Stimulated activated CD4-positive, alpha-beta T cell treated with anti-CD3 and anti-CD28 coated beads, TNF-alpha, amount 100 ng/mL, for 48 hours (primary cell): ENCODE results near the gene KCTD11.

ENCODE experiments used
- DNase-seq, 3 donors: peaks; one replicate each; pipeline ENCODE4 v3.0.0-alpha.2; 2020; ENCODE audit warnings: low read depth in 3 of 3

KCTD11 gene

DNA sequence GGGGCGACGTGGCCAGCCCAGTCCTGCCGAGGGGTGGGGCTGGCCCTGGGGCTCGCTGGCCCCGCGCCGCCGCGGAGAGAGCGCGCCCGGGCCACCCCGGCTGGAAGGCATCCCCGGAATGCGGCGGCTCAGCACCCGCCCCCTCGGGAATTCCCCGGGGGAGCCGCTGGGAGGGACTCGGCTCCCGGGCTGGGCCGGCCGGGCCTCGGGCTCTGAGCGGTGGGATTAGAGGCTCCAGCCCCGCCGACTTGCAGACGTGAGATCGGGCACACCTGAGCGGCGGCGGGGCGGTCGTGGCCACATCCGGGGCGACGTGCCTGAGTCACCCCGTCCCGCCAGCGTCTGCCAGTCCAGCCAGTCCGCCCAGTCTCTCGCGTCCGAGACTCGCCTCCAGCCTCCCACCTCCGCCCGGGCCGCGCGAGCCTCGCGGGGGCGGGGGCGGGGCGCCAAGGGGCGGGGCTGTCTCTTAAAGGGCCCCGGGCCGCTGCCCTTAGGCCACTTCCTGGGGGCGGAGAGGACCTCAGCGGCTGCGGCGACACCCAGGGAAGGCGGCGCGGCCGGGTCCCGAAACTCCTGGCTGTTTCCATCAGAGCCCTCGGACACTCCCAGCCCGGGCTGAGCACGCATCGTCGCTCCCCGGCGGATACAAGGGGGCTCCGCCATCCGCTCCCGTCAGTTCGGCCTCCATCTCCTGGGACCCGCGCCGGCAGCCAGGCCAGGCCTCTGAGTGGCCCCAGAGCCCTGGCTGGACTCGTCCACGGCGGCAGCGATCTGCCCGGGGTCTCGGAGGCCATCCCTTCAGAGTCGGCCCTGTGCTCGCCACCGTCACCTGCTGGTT is at the start of gene KCTD11:
KCTD11 (plus strand) TSS at position 498 of the 838 bp plus-strand sequence.
- DNase-seq: peak; percentile 59 to 72 (median 59)

DNA sequence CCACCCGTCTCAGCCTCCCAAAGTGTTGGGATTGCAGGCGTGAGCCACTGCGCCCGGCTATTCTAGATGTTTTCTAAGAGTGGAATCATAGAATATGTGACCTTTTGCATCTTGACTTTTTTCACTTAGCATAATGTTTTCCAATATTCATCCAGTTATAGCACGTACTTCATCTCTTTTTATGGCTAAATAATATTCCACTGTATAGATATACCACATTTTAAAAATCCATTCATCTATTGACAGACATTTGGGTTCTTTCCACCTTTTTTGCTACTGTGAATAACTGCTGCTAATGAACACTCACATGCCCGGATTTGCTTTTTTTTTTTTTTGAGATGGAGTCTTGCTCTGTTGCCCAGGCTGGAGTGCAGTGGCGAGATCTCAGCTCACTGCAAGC is 47.8 kb upstream of the KCTD11 start:
- no peak for DNase-seq

DNA sequence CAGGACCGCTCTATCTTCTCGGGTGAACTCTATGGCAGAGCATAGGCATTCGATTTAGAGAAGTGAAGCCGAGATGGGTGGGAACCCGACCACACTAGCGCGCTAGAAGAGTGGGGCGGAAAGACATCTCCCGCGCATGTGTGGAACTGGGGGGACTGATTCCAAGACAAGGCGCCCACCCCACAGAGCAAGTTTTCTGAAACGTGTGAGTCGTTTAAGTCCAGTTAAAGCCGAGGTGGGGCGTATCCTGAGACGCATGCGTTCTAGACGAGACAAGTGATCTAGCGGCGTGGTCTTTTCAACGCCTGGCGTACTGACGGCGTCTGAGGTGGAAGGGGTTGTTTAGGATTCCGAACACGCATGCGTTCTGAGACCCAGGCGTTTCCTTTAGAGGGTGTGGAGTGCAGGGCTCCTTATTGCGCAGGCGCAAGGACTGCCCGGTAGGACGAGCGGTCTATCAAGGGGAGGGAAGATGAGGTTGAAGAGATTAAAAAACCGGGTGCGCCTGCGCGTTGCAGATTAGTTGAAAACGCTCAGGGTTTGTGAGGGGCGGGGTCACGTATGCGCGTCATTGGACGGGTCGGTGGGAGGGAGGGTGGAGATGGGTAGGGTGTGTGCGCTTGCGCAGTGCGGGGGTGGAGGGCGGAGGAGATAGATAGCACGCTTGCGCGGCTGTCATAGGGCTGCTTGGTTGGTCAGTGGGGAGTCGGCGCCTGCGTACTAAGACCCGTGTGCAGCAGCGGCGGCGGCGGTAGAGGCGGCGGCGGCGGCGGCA is 44.9 kb upstream of the KCTD11 start, which contains the start of gene EIF5A:
EIF5A (plus strand) TSS at position 718 of the 775 bp plus-strand sequence. CDS start 2,008 bp downstream, outside the sequence.
- peak; percentile 100 for DNase-seq

DNA sequence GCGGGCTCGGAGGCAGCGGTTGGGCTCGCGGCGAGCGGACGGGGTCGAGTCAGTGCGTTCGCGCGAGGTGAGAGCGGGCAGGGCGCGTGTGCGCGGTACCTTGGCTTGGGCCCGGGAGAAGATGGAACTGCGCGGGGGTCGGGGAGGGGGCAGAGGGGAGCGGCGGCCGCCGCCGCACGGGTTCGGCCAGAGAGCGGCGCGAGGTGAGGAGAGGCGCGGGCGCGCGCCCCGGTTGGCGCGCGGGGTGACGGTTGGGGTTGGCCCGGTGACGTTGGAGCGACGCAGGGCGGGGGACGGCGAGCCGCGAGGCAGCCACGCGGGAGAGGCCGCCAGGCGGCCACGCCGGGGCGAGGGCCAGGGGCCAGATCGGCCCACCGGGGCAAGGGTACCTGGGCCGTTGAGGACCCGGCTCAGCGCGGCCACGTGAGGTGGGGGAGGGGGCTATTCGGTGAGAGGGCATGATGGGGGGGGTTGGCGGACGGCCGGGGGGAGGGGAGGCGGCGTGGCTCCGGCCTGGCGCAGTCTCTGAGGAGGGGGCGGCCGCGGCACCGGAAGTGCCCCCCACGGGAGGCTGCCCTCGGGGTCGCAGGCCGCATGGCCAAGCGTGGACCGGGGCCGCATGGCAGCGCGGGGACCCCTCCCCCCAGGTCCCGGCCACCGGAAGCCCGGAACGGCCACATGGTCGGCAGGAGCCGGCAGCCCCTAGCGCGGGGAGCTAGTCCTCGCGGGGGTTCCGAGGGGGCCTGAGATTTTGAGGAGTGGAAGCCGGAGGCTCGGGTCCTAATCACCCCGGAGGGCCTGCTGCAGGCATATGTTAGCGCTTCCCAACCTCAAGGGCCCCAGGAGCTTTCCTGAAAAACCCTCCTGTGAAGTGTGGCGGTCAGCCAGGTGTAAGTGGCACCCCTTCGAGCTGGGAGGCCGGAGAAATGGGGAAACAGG is 44.0 kb upstream of the KCTD11 start:
- DNase-seq: no peak

DNA sequence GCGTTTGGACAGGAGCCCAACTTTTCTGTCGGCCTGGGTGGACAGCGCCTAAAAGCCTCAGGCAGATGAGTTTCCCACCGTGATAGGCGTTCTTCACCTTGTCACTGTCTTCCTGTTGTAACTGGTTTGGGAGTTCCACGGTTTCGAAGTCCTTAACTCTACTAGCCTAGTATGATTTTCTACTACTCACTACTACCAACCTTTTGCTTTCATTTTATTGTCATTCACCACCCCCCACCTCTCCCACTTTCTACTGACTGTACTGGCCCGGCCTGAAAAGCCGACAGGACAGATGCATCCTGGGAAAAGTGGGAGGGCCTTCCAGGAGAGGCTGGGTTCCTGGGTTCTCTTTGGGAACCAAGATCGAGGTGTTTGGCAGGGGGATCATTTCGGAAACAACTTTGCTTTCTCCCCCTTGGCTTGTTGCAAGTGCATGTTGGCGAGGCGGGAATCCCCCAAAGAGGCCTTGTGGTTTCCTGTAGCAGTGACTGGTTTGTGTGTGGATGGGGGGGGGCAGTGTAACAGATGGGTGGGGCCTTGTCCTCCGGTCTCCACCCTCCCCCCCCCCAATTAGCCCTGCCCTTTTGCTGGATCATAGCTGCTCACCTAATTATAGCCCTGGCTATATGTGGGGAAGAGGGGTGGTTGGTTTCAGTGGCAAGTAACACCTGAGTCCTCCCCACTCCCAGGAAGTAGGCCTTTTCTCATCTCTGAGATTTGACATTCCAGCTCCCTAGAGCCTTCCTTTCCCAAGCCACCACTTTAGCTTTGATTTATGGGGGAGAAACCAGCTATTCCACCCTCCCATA is 43.1 kb upstream of the KCTD11 start:
- DNase-seq: peak; percentile 60 to 80 (median 75)

DNA sequence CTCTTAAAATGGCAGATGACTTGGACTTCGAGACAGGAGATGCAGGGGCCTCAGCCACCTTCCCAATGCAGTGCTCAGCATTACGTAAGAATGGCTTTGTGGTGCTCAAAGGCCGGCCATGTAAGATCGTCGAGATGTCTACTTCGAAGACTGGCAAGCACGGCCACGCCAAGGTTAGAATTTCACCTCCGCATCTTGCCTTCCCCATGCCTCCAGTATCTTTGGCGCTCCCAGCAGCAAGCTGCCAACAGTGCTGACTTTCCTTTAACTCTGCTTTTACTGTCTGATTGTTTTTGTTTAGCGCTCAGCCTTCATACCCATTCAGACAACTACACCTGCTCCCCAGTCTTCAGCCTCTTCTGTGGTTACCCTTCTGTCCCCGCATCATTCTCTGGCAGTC is 42.3 kb upstream of the KCTD11 start:
- no peak for DNase-seq

DNA sequence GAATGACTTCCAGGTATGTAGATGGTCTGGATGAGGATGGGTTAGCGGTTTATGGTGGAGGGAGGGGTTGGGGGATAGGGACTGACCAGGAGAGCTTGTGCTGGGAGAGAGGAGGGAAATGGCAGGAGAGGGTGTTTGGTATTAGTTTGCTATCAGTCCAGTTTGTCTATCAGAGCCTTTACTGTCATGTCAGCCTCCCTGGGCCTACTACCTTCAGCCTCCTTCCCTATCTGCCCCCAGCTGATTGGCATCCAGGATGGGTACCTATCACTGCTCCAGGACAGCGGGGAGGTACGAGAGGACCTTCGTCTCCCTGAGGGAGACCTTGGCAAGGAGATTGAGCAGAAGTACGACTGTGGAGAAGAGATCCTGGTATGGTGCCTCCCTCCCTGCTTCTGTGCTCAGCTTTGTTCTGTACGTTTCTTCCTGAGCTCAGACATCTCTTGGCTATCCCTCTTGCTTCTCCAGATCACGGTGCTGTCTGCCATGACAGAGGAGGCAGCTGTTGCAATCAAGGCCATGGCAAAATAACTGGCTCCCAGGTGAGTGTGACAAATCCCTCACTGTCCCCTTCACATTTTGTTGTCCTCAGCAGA is 40.8 kb upstream of the KCTD11 start:
- DNase-seq: no peak

DNA sequence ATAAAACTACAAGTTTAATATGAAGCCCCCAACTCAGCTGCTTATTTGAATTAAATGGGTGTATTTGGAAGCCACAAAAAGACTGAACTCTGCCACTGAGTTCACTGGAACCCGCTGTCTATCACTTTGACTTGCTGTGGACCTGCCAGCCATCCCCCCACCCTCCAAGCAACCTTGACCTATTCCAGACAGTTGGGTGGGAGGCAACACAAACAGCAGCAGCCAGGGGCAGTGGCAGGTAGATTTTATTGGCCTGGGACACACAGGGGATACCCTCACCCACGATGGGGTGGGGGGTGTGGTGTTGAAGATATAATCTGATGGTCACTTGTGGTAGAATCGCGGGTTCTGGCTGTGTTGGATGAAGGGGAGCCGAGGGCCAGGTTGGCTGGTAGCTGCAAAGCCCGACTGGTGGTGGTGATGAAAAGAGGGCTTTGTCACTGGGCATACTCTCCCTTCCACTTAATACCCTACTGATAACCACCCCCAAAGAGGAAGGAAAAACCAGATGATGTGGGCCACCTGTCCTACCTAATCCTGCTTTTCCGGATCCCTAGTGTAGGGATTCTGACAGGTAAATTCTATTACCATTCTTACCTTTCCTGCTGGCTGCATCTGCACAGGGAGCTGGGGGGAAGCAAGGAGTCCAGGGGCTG is 39.4 kb upstream of the KCTD11 start:
- no peak for DNase-seq

DNA sequence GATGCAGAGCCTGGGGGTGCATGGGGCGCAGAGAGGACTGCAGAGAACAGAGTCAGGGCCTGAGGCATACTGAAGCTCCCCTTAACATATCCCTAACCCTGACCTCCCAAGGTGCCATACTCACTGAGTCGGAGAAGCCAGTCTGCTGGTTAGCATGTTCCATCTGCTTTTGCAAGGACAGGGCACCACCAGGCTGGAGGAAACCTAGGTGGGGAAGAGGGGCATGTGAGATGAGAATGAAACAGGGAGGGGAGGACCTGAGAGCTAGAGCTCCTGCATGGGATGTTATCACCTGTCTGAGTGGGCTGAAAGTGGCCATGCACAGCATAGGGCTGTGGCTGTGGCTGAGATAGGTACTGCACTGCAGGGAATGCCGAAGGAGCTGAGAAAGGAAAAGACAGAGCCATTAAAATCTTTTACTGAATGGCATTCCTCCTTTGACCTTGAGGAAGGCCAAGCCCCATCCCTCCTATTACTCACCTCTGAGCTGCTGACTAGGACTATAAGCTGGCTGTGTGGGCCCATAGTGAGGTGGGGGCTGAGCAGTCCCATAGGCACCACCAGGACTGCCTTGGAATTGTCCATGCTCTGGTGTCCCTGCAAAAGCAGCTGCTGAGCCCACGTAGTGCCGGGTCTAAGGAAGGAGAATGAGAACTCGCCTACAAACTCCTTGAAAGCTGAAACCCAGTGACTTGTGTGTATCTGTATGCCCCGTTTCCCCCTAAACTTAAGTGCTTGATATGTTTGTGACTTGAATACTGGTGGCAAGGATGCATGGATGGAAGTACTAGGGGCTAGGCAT is 38.7 kb upstream of the KCTD11 start:
- no peak for DNase-seq

DNA sequence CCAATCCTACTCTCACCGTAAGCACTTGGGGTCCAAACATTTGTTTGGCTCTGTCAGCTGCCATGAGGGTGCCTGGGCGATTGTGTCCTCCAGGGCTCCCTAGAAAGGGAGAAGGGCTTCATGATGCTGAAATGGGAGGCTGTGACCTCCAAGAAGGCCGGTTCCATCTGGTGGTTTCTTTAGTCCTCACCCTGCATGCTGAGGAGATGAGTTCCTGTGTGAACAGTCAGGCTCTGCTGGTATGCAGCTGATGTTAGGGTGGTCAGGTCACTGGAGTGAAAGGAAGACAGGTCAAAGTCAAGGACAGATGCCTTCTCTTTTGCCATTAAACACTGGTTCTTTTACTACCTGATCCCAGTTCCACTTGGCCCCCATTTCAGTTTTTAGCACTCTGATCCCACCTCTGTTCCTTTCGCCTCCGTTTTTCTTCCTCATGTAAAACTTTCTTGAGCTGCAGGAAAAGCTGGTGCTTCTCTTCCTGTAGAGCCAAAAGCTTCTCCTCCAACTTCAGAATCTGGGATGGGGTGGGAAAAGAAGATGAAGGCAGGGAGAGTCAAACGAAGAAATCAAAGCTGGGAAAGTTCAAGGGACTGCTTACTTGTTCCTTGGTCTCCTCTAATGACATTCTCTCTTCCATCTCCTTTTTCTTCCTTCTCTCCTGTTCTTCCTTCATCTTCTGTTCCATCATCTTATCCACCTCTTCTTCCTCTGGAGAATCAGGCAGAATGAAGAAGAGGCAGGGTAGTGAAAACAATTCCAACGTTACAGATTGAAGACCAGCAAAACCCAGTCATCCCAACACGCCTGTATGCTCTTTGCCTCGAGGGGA is 37.9 kb upstream of the KCTD11 start:
- no peak for DNase-seq

DNA sequence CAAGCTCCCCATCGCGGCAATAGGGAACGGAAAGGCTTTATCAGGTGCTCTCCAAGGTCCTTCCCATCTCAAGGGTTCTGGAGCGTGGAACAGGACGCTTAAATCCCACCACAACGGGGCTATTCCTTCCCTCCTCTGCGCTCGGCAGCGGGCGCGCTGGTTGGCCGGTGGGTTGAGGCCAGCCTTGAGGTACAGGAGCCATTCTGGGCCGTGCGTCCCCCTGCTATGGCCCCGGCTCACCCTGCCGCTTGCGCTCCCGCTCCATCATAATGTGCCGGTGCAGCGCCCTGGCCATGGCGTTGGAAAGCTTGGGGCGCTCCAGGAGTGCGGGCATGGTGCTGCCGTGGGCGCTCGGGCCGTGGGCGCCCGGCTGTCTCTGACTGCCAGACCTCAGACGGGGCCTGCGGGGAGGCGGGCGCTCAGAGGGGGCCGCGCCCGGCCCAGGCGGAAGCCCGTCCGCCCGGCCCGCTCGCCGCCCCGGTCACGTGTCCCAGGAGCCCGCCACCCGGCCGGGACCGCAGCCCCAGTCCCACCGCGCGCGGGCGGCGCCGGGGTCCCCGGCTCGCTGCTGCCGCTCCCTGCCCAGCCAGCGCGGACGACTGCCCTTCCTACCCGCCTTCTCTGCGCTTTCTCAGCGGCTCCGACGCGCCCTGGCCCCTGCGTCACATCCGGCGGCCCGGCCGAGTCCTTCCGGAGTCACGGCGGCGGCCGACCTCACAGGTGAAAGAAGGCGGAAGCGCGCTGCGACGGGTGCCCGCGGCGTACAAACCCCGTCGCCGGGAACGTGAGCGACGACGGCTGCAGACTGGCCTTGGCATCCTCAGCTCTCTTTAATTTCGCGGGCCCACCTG is 37.0 kb upstream of the KCTD11 start, which contains the start of gene GPS2:
GPS2 (minus strand) TSS at position 642 of the 851 bp plus-strand sequence; CDS start at position 334, 308 bp downstream.
- DNase-seq: peak; percentile 79 to 92 (median 87)

DNA sequence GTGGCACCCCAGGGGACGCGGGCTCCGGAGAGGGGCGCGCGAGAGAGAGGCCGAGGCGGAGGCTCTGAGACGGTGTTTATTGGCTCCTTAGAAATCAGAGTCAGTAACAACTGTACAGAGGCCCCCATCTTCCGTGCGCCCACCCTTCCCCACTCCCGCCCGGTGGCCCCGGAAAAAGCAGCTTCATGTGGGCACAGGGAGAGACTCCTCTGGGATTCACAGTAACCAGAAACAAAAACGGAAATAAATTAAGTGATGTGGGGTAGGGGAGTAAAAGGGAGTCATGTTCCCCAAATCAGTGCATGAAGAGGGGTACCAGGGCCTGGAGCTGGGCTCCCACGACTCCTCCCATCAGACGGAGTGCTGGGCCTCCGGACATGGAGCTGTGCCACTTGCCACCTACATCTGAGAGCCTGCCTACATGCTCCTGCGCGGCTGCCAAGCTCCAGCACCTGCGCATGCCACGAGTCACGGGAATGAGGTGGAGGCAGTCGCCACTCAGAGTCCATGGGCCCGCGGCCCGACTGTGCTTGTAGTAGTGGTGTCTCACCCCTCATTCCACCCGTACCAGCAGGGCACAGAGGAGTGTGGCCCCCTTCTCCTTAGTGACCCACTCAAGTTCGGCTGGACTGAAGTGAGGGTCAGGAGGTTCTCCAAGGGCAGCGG is 36.3 kb upstream of the KCTD11 start:
- no peak for DNase-seq

DNA sequence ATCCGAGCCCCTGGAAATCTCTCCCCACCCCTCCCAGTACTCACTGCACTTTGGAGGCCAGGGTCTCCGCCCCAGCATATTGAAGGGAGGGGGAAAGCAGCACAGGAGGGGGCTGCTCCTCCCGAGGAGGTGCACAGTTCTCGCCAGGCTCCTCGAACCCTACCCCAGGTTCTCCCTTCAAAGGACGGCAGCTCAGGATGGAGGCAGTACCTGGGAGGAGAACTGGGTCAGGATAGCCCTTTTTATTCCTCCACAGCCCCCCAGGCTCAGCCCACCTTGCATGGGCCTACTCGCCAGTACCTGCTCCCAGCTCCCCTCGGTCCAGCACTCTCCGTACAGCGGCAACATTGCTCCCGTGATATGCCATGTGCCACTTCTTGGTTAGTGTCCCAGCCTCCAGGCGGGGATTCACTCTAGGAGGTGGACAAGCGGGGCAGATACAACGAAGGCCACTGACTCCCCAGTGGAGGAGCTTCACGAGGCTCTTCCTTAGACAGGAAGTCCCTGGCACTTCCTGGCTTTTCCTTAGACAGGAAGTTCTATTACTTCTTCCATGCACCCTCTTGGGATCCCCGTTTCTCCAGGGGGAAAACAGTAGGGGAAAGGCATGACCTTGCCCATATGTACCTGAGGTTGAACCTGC is 34.7 kb upstream of the KCTD11 start:
- DNase-seq: no peak

DNA sequence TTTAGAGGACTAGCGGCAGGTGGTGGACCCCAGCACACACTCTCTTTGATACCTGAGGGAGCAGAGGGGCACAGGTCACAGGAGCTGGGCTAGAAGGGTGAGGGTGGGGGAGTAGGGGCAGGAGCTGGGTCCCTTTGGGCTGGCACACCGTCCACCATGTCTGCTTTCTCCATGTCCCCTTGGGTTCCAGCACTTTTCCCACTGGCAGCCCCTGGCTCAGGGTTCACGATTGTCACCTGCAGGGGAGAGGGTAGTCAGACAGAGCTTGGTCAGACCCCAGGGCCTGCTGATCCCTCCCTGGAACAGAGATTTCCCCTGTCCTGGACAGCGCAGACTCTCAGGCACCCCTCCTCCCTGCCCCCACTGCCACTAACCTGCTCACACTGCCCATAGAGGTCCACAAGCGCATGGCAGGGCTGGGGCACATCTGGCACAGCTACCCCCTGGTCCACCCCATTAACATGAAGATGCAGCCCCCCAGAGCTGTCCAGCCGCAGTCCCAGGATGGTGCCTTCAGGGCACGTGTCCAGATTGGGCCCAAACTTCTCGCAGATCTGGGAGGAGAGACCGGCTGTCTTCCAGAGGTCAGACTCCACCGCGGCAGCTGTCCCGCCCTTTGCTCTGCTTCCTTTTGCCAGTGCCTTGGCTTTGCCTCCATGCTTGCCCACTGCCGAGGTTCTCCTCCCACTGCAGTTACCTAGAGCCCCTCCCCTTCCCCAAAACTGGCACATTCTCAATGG is 33.7 kb upstream of the KCTD11 start:
- no peak for DNase-seq

DNA sequence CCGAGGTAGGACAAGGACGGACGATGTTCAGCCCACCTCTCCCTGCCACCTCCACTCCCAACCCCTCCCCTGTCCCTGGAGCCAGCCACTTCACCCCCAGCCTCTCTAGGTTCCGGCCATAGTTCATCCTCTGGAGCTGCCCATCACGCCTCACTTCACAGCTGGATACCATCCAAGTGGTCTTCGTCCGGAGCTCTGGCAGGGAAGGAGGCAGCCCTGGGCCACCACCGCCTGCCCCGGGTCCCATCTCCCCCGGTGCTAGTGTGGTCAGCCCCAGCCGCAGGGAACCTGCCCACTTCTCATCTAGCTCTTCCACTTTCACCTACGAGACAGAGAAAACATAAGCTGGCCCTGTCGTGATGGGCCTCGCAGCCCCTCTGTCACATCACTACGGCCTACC is 30.5 kb upstream of the KCTD11 start:
- DNase-seq: no peak
